H4 (cell line): ENCODE results near the gene PTCD2. TPM values are rescaled to one million over a fixed set of nuclear protein-coding genes. Genes with fewer than 3 reads are reported as not detected.

ENCODE experiments used
- DNase-seq: peaks from one replicate; pipeline ENCODE4 v3.0.0-alpha.2; 2015; ENCODE audit warnings: low spot score
- total RNA-seq: library from RNA; depleted of rRNA; stranded (reverse); fragments of >200 nt; shearing (Covaris generic); gene quantifications from 2 replicates; pipeline ENCODE4 v1.2.3, GENCODE V29; 2014

The PTCD2 gene
- total RNA-seq, 1 experiment from 2014 or later: 15.4 TPM

DNA sequence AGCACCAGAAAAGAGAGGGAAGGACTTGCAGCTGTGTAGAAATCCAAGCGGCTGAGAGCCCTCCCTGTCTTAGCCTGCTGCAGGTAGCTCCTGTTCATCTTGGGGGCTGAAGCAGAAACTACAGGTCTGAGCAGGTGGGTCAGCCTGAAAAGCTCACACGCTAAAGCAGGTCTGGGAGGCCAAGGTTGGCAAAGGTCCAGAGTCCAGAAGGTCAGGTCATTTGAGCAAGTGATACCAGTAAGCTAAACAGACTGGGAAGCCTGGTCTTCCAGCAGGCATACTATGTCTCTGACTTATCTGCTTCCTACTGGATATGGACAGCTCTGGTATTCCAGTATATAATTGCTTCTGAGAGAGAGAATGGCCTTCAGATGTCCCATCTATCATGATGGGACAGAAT, 26.2 kb downstream of the PTCD2 start:
- no peak for DNase-seq

- DNase-seq: peak; percentile 55
These were observed 27.7 kb downstream of the PTCD2 start for GRCh38 chr5:72347801-72348308.

GRCh38 chr5:72351376-72351775, 31.2 kb downstream of the PTCD2 start:
- no peak for DNase-seq

DNA sequence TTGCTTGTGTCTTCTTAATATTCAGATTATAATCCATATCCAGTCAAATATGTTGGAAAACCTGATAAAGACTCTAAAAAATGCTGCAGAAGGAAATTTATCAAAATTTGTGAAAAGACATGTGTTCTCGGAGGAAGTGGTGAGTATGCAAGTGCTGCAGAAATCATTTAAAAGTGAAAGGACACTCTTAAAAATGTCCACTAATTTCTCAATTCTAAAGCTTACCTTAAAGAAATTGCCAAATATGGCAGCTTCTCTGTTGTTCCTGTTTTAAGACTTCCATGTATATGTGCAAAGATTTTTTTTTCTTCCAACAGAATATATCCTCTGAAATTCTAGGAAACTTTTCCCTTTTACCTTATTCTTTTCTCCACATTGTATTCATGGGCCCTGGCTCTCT, 32.4 kb downstream of the PTCD2 start:
- no peak for DNase-seq

- DNase-seq: no peak
These were observed 32.9 kb downstream of the PTCD2 start for GRCh38 chr5:72353046-72353445.

DNA sequence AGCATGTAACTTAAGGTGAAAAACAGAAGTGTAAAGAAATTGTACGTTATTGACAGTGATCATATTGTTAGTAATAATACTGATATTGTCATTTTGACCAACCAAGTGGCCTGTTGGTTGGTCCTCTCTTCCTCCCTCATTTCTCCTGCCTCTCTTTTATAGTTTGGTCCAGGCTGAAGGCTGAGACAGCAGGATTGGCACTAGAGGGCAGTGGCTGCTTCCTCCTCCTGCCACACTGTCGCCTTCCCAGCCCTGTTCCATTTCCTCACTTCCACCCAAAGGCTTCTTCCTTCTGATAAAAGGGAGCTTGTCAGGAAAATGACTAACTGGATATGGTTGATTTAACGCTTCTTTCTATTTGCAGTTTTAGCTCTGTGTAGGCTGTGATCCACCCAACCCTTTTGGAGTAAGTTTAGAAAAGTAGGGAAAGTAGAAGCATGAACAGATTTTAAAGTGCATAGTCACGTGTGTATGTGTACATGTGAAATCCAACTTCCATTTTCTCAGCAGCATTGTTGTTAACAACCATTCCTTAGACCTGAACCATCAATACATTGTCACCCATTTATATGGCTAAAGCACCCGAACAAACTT, 35.6 kb downstream of the PTCD2 start:
- peak; percentile 63 for DNase-seq

- DNase-seq: no peak
These were observed 36.2 kb downstream of the PTCD2 start for GRCh38 chr5:72356361-72356760.

- no peak for DNase-seq
These were observed 38.8 kb downstream of the PTCD2 start for GRCh38 chr5:72358925-72359324.

DNA sequence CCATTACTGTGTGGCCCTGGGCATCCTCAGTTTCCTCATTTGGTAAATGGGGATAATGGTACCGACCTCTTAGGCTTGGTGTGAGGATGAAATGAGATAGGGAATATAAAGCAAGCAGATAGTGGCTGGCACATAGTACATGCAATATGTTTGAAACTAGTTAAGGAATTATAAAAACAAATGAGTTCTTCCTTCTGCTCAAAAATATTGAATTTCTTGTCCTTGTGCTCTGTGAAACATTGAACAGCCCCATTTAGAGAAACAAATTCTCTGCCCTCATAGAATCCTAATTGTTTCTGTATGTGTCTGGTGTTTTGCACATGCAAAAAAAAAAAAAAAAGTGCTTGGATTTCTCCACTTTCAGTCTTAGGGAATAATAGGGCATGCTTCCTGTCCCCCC, 39.7 kb downstream of the PTCD2 start:
- no peak for DNase-seq

DNA sequence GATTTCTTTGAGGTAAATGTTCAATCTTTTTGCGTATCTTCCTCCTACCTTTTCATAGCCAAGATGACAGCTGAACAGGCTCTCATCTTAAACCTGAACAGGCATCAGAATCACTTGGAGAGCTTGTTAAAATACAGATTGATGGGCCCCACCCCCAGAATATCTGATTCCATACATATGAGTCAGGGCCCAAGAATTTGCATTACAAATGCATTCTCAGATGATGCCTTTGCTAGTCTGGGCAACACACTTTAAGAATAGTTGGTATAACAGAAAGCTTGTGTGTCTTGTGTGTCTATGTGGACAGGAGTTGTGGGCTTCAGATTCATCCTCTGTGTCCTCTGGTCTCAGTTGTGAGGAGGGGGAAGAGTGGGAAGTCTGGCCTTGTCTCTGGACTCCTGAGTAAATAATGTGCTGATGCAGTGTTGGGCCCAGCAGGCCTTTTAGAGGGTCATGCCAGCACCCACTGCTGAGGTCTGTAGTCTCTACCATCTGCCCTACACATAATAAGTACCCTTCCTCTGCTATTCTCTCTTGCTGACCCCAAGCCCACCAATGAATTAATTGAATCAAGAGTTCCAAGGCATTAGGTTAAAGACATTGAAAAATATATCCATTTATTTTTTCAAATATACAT, 43.1 kb downstream of the PTCD2 start:
- DNase-seq: peak; percentile 15

DNA sequence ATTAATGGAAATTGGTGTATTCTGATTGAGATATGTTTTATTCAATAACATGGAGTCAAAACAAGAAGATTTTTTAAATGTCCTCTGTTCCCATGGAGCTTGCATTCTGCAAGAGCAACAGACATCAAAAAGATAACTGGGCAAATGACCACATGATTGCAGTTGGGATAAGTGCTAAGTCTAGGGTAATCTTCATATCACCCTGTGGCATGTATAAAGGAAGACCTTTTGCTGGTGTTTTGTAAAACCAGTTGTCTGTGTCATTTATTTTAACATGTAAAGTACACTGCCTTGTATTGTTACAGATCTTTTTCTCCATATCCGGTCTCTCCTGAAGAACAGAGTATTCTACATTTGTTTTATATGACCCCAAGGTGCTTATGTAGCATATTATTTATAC, 44.0 kb downstream of the PTCD2 start:
- no peak for DNase-seq

DNA sequence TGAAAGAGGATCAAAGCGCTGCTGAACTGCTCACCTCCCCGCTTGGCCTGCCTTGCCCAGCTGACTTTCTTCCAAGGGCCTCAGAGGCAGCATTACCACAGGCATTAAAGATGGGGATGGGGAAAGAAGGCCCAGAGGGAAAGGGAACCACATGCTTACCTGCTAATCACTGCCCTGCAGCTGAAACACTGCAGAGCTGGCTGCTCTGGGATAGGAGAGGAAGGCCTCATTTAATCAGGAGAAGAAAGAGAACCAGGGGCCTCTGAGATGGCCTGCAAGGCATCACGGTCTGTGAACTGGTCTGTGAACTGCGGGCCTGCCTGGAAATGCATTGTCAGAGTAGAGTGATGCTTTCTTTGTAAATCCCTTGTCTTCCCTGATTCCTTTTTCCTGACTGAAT, 44.8 kb downstream of the PTCD2 start:
- no peak for DNase-seq

- peak; percentile 67 for DNase-seq
These were observed 46.3 kb downstream of the PTCD2 start for GRCh38 chr5:72366324-72366976.

DNA sequence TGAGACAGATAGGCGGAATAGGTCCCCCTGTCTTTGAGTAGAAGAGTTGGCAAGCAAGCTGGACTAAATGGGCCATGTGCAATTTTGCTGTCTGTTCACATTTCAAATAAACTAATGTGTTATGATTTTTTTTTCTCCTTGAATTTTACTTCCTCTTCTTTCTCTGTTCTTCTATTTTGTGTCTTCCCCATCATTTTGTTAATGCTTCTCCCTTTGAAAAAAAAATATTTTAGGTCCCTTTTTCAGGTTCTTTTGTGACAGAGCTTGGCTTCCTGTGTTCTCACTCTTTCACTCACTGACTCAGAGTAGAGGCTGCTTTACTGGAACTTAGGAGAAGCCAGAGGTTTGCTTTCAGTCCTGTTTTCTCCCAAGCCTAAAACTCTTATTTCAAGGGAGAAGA, 48.1 kb downstream of the PTCD2 start:
- DNase-seq: no peak

DNA sequence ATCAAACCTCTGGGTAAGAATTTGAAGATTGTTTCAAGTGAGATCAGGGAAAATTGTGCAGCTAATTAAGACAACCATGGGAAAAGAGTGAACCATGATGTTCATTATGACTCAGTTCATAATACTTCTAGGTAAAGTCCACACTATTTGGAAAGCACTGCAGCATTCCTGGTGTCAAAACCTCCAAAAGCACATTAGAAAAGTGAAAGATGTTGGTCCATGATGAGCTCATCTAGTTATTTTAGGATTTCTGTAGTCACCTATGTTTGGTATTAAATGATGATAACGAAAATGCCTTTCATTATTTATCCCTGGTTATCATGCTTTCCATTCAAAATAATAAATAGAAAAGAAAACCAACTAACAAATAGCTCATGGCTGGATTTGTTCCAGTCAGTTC, 49.1 kb downstream of the PTCD2 start:
- DNase-seq: no peak

- no peak for DNase-seq
These were observed 49.5 kb downstream of the PTCD2 start for GRCh38 chr5:72369711-72370110.

DNA sequence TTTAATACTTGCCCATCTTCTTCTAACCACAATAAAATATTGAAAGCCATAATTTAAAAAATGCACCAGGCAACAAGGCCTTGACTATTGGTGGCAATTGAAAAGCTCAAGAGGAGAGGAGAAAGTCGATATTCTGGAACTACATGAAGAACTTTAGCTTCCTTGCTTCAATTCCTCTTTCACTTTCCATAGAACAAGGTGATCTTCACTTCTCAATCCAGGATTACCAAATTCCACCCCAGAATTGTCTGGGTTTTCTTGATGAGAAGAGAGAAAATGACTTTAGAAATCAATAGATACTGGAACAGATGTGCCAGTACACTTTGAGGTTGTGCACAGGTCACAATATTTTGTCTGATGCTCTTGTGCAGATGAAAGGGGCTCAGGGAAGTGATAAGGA, 52.2 kb downstream of the PTCD2 start:
- no peak for DNase-seq

DNA sequence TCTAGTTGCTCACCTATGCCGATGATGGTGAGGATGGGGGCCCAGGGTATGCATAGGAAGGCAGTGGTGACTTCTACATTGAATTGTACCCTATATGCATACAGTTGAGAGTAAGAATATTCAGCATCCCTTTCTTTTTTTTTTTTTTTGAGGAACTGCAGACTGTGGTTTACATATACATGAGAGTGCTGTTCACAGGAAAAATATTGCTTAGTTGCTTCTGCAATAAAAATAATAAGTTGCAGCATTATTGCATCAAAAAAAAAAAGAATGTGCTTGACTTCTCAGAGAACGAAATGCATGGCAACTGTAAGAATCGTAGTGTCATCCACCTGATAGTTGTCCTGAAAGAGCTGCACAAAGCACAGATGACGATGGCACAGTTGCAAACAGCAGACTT, 52.8 kb downstream of the PTCD2 start:
- no peak for DNase-seq

DNA sequence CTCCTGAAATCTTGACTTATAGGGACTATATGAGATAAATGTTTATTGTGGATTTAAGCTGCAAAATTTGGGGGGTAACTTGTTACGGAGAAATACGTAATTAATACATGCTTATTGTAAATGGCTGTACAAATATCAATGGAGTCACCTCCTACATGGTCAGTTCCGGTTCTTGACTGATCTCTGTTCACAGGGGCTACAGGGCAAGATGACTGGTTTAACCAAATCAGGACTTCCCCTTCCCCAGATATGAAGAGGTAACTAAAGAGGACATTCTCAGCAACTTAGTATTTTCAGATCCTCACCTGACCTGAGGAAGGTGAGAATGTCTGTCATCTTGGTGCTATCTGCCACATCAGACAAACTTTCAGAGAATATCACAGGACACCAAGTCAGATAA, 54.7 kb downstream of the PTCD2 start:
- no peak for DNase-seq

DNA sequence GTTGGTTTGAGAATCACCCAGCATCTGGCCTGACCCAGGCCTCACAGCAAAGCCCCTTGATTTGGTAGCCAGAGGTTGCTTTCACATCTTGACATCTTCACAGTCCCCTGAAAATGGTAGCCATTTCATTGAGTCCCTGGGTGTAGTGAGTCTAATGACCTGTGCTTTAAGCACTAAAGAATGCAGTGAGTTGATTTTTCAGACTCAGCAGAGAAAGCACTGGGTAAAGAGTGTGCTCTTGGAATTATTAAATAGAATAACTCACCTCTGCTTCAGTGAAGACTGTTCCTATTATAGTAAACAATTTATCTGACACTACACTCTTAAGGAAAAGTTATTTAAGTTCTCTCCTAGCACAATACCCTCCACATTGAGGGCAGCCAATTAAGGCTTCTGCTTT, 56.2 kb downstream of the PTCD2 start:
- DNase-seq: no peak

DNA sequence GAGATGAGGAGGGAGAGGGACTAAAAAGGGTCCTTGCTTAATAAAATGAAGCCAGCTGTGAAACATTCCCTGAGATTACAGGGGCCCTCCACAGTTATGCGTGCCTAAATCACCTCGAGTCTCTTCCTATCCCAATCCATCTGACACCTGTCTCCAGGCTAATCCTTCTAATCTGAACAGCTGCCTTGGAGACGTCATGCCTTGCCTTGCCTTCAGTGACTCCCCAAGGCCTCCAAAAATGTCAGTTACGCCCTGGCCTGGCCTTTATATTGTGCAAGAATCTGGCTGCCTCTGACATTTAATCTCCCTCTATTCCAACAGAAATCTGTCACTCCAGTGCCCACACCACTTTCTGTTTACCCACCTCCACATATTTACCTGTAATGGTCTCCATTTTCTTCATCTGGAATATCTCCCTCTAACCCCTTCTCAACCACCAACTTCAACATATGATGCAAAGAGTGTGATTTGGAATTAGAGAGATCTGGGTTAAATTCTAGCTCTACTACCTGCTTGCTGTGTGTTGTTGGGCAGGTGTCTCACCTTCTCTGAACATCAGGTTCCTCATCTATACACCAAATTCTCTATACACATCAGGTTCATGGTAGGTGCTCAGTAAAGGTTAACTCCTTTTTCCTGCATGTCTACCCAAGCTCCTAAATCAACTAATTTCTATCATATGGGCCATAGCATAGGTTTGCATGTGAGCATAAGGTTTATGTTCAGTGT, 57.9 kb downstream of the PTCD2 start:
- DNase-seq: no peak

DNA sequence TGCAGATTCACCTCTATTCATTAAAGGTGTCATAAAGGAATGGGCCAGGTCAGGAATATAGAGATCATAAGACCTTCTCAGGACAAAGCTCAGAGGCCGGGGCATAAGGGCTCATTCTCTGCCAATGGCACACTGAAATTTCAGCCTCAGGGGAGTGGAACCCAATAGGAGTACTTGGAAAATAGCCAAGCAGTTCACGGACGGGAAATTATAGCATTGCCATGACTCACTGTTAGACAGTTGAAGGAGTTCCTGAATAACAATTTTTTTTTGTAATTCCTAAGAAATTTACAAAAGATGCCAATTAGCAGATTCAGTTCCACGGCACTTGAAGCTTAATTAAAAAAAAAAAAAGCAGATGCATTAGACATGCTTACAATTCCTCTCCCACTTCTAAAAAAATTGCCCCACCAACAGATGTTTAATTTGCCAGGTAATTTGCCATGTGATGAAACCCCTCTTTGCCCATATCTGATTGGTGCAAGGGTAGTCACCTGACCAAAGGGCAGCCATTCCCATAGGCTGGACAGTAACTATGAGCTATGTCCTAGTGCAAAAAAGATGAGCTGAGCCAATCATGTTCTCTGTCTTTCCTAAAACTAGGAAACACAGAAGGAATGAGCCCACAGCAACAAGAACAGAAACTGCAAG, 58.6 kb downstream of the PTCD2 start:
- DNase-seq: peak; percentile 73
